ENCODE measurements around the gene PRAME.
A peak's percentile ranks its signal among the peaks of the same experiment; 100 is the strongest.

Gene PRAME

DNA sequence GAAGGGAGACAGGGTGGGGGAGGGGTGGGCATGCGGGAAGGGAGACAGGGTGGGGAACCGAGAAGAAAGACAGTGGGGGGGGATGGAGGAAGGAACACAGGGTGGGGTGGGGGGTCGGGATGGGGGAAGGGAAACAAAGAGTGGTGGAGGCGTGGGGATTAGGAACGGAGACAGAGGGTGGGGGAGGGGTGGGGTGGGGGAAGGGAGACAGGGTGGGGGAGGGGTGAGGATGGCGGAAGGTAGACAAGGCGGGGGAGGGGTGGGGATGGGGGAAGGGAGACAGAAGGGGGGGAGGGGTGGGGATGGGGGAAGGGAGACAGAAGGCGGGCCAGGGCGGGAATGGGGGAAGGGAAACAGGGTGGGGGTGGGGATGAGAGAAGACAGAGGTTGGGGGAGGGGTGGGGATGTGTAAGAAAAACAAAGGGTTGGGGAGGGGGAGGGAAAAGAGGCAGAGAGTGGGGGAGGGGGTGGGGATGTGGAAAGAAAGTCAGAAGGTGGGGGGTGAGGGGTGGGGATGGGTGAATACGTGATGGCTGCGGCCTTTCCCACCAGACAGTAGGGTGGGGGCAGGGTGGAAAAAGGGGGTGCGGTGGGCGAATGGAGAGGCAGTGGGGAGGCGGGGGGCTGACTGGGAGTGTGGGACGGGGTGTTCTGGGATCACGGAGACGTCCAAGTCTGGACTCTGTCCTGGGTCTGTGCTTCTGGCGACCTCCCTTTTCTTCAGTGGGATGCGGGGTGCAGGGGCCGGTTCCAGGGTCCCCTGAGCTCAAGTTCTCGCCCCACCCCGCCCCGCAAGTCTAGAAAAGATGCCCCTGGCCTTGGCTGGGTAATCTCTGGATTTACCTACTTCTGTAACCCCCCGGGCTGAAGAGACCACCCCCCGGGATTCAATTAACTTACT, 744 bp downstream of the PRAME start:
- Histone ChIP-seq H3K79me2 (ENCODE audit: low read length) (no peaks in the 10 kb centered on the region; the same call in 1 of the 2 replicates), H3K27me3 (ENCODE audit: low read depth, low read length) (no peaks in the 10 kb centered on the region), H3K9me3 (ENCODE audit: insufficient read depth, low read length) (no peaks in the 10 kb centered on the region), H3K27ac (ENCODE audit: low read length) (peak overlapping the region; percentile 49), H3K4me2 (ENCODE audit: low read length) (peak overlapping the region; percentile 89), H3K4me3 (ENCODE audit: low read length) (peak overlapping the region; percentile 96), H3K4me1 (ENCODE audit: low read length) (peaks cover 15% of the 10 kb centered on the region), H4K20me1 (ENCODE audit: insufficient read depth, low read length) (no peaks in the 10 kb centered on the region), H3K9ac (ENCODE audit: low read length) (peak overlapping the region; percentile 83), H2AFZ (ENCODE audit: low read depth, low read length) (no peak overlapping the region), H3K36me3 (replicated peaks; ENCODE audit: low read depth, low read length) (no peaks in the 10 kb centered on the region)
- no peak for TF ChIP-seq EZH2phosphoT487 (IDR thresholded peaks at IDR 0.05; ENCODE audit: low read depth)
- TF ChIP-seq, protein P1, sequence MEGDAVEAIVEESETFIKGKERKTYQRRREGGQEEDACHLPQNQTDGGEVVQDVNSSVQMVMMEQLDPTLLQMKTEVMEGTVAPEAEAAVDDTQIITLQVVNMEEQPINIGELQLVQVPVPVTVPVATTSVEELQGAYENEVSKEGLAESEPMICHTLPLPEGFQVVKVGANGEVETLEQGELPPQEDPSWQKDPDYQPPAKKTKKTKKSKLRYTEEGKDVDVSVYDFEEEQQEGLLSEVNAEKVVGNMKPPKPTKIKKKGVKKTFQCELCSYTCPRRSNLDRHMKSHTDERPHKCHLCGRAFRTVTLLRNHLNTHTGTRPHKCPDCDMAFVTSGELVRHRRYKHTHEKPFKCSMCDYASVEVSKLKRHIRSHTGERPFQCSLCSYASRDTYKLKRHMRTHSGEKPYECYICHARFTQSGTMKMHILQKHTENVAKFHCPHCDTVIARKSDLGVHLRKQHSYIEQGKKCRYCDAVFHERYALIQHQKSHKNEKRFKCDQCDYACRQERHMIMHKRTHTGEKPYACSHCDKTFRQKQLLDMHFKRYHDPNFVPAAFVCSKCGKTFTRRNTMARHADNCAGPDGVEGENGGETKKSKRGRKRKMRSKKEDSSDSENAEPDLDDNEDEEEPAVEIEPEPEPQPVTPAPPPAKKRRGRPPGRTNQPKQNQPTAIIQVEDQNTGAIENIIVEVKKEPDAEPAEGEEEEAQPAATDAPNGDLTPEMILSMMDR (IDR thresholded peaks at IDR 0.05; ENCODE audit: low read depth, low read length), result no peak

DNA sequence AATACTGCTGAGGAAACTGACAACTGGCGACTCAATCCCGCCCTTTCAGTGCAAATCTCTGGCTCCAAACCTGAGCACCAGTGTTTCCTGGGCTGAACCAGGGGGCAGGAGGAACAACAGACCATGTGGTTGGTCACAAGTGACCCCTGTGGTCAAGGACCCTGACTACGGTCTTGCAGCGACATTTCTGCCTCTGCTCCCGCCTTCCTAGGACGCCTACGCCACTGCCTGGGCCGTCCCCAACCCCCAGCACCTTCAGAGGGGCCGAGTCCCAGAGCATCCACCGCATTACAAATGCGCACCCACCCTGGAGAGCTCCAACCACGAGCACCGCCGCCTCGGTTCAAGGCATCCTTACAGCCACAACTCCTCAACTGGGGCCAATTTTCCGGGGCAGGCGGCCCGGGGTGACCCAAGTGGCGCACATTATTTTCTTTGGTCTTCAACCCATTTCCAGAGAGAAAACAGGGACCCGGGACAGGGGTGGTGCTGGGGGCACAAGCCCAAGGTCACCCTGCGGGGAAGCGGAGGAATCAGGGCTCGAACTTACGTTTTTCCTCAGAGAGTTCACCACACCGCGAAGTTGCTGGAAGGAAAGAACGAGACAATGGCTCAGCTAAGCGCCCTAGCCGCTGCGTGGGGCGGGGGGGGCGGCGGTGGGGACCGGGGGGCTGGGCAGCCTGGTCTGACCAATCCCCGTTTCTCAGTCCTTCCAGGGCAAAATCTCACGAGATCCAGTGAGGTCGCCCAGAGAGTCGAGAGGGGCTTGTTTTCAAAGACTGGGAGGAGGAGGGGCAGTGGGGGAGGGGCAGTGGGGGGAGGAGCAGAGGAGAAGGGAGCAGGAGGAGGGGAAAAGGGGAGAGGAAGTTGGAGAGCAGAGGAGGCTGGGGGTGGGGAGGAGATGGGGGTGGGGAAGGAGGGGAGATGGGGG, 1.8 kb downstream of the PRAME start:
- H3K27ac ChIP-seq (ENCODE audit: low read length), result no peak overlapping the region
- H3K4me2 ChIP-seq (ENCODE audit: low read length), result no peak overlapping the region
- H3K4me1 ChIP-seq (ENCODE audit: low read length), result peaks cover 15% of the 10 kb centered on the region
- no peak overlapping the region for H3K4me3 ChIP-seq (ENCODE audit: low read length)
- H3K27me3 ChIP-seq (ENCODE audit: low read depth, low read length), result no peaks in the 10 kb centered on the region
- no peak for TF ChIP-seq EZH2phosphoT487 (IDR thresholded peaks at IDR 0.05; ENCODE audit: low read depth)
- TF ChIP-seq, protein P1 (IDR thresholded peaks at IDR 0.05; ENCODE audit: low read depth, low read length), result no peak
- H3K36me3 ChIP-seq (replicated peaks; ENCODE audit: low read depth, low read length), result no peaks in the 10 kb centered on the region
- no peaks in the 10 kb centered on the region for H4K20me1 ChIP-seq (ENCODE audit: insufficient read depth, low read length)
- no peaks in the 10 kb centered on the region; the same call in 1 of the 2 replicates for H3K79me2 ChIP-seq (ENCODE audit: low read length)
- H2AFZ ChIP-seq (ENCODE audit: low read depth, low read length), result no peak overlapping the region
- H3K9me3 ChIP-seq (ENCODE audit: insufficient read depth, low read length), result no peaks in the 10 kb centered on the region
- no peak overlapping the region for H3K9ac ChIP-seq (ENCODE audit: low read length)

DNA sequence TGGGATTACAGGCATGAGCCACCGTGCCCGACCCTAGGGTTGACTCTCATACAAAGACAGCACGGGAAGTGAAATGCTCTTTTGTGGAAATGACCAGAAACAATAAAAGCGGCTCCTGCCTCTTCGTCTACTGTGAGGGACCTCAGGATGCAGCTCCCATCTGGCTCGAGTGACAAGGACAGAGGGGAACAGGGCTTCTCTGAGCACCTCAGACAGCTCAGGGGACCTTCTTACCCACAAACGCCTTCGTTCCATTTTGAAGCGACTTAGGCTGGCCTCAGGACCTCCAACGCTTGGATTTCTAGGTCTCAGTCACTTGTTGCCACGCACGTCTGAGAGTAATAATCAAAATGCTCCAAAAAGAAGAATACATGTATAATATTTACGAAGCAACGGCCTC, 2.5 kb downstream of the PRAME start:
- H2AFZ ChIP-seq (ENCODE audit: low read depth, low read length), result no peak overlapping the region
- H4K20me1 ChIP-seq (ENCODE audit: insufficient read depth, low read length), result no peaks in the 10 kb centered on the region
- H3K9ac ChIP-seq (ENCODE audit: low read length), result no peak overlapping the region
- no peak overlapping the region for H3K4me2 ChIP-seq (ENCODE audit: low read length)
- H3K36me3 ChIP-seq (replicated peaks; ENCODE audit: low read depth, low read length), result no peaks in the 10 kb centered on the region
- H3K79me2 ChIP-seq (ENCODE audit: low read length), result no peaks in the 10 kb centered on the region; the same call in 1 of the 2 replicates
- H3K27me3 ChIP-seq (ENCODE audit: low read depth, low read length), result no peaks in the 10 kb centered on the region
- peaks cover 15% of the 10 kb centered on the region for H3K4me1 ChIP-seq (ENCODE audit: low read length)
- TF ChIP-seq, protein P1 (IDR thresholded peaks at IDR 0.05; ENCODE audit: low read depth, low read length), result no peak
- no peak for TF ChIP-seq EZH2phosphoT487 (IDR thresholded peaks at IDR 0.05; ENCODE audit: low read depth)
- no peaks in the 10 kb centered on the region for H3K9me3 ChIP-seq (ENCODE audit: insufficient read depth, low read length)
- no peak overlapping the region for H3K4me3 ChIP-seq (ENCODE audit: low read length)
- no peak overlapping the region for H3K27ac ChIP-seq (ENCODE audit: low read length)

DNA sequence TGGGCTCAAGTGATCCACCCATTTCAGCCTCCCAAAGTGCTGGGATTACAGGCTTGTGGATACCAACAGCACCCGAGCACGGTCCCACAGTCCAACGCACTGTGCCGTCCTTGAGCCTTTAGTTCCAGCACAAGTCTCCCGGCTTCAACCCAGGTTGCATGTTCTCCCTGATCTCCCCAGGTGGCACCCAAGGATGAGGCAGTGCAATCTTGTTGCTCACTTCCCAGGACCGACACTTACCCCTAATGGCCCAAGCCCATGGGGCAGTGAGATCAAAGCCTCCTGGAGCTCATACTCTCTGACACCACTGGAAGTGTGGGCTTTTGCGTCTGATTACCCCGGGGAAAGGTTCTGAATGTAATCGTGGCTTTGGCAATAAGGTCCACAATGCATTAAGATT, 3.5 kb downstream of the PRAME start:
- no peak overlapping the region for H3K4me2 ChIP-seq (ENCODE audit: low read length)
- no peak overlapping the region for H2AFZ ChIP-seq (ENCODE audit: low read depth, low read length)
- no peak overlapping the region for H3K9ac ChIP-seq (ENCODE audit: low read length)
- peaks cover 15% of the 10 kb centered on the region for H3K4me1 ChIP-seq (ENCODE audit: low read length)
- no peak overlapping the region for H3K27ac ChIP-seq (ENCODE audit: low read length)
- no peaks in the 10 kb centered on the region; the same call in 1 of the 2 replicates for H3K79me2 ChIP-seq (ENCODE audit: low read length)
- H4K20me1 ChIP-seq (ENCODE audit: insufficient read depth, low read length), result no peaks in the 10 kb centered on the region
- no peaks in the 10 kb centered on the region for H3K36me3 ChIP-seq (replicated peaks; ENCODE audit: low read depth, low read length)
- no peaks in the 10 kb centered on the region for H3K9me3 ChIP-seq (ENCODE audit: insufficient read depth, low read length)
- TF ChIP-seq EZH2phosphoT487 (IDR thresholded peaks at IDR 0.05; ENCODE audit: low read depth), result no peak
- TF ChIP-seq, protein P1 (IDR thresholded peaks at IDR 0.05; ENCODE audit: low read depth, low read length), result no peak
- H3K4me3 ChIP-seq (ENCODE audit: low read length), result no peak overlapping the region
- H3K27me3 ChIP-seq (ENCODE audit: low read depth, low read length), result no peaks in the 10 kb centered on the region
